NCI-H524 treated with DMSO at 0.1 percent for 48 hours (cell line): ENCODE data around the gene RHD.
"Not testable (repeated sequence)": the region's sequence is repeated elsewhere in the genome, so short reads cannot be mapped to it uniquely, and the experiment has no call there.

Experiments
- DNase-seq: peaks from one replicate; lab custom pipeline; 2025; lab: John Stamatoyannopoulos, UW

RHD gene

GRCh38 chr1:25272238-25272637, at the start of gene RHD:
Gene RHD (plus strand): TSS chr1:25272509. CDS start chr1:25272548, 39 bp downstream.
- DNase-seq, result not testable (repeated sequence)

GRCh38 chr1:25222606-25223005, 49.7 kb upstream of the RHD start:
- DNase-seq, result no peak

- DNase-seq, result no peak
These were observed 48.8 kb upstream of the RHD start for GRCh38 chr1:25223471-25223870.

GRCh38 chr1:25232027-25232865, 40.1 kb upstream of the RHD start, which contains the start of gene SYF2:
Gene SYF2 (minus strand): TSS chr1:25232502. CDS start chr1:25232467, 35 bp downstream.
- peak; percentile 83 for DNase-seq

- no peak for DNase-seq
These were observed 39.2 kb upstream of the RHD start for GRCh38 chr1:25232866-25233784.

- not testable (repeated sequence) for DNase-seq
These were observed 36.9 kb upstream of the RHD start for GRCh38 chr1:25235411-25235810.

GRCh38 chr1:25236261-25236660, 36.0 kb upstream of the RHD start:
- not testable (repeated sequence) for DNase-seq

GRCh38 chr1:25238046-25238445, 34.3 kb upstream of the RHD start:
- DNase-seq, result no peak

- DNase-seq, result peak; percentile 83
These were observed 32.4 kb upstream of the RHD start for GRCh38 chr1:25239681-25240541.

GRCh38 chr1:25243907-25244306, 28.4 kb upstream of the RHD start:
- no peak for DNase-seq

- DNase-seq, result no peak
These were observed 26.9 kb upstream of the RHD start for GRCh38 chr1:25245393-25245792.

- DNase-seq, result no peak
These were observed 26.3 kb upstream of the RHD start for GRCh38 chr1:25245809-25246599.

GRCh38 chr1:25246600-25247023, 25.7 kb upstream of the RHD start:
- DNase-seq, result no peak

- peak; percentile 77 for DNase-seq
These were observed 25.1 kb upstream of the RHD start, which contains the start of gene RSRP1 for GRCh38 chr1:25247024-25247828. Gene RSRP1 (minus strand): TSS chr1:25247454. CDS start chr1:25246963, 491 bp downstream.

- DNase-seq, result no peak
These were observed 24.2 kb upstream of the RHD start for GRCh38 chr1:25247829-25248754.

GRCh38 chr1:25253911-25254310, 18.4 kb upstream of the RHD start:
- DNase-seq, result no peak

GRCh38 chr1:25255706-25256577, 16.4 kb upstream of the RHD start:
- no peak for DNase-seq

GRCh38 chr1:25256578-25256965, 15.7 kb upstream of the RHD start:
- DNase-seq, result no peak
